Sciatic nerve (tissue), 1 donor: ENCODE results near the gene C15orf40. TPM values are rescaled to one million over a fixed set of nuclear protein-coding genes. Genes with fewer than 3 reads are reported as not detected.

ENCODE experiments used
- total RNA-seq: library from RNA; stranded (reverse); fragmentation: NEBNext Ultra II Directional; extraction: Animal tissue kit (Norgen Biotek cat#: 25700); gene quantifications from one replicate; pipeline ENCODE4 v1.2.1, GENCODE V29; 2021
- donor health status: DM: no; HTN: no; CAD: no.

Gene C15orf40
- total RNA-seq, 1 donor from 2014 or later: 20.6 TPM

Other genes with a start within 250 kb of the C15orf40 start
- not detected for gene FSD2, start 205.6 kb downstream of the C15orf40 start, total RNA-seq
- 14.2 TPM for gene WHAMM, start 202.0 kb downstream of the C15orf40 start, total RNA-seq
- gene HOMER2, start 58.9 kb downstream of the C15orf40 start, total RNA-seq: 13.2 TPM
- 10.9 TPM for gene RAMAC, start 25.4 kb downstream of the C15orf40 start, total RNA-seq
- gene BTBD1, start 55.6 kb upstream of the C15orf40 start, total RNA-seq: 51.4 TPM
- 7.8 TPM for gene TM6SF1, start 96.0 kb upstream of the C15orf40 start, total RNA-seq
- gene HDGFL3, start 196.2 kb upstream of the C15orf40 start, total RNA-seq: 53.8 TPM